NCI-H1694 (cell line): Measurements from ENCODE around the gene BPIFA1.

Experiments used
- DNase-seq: peaks from one replicate; lab custom pipeline; 2025; lab: John Stamatoyannopoulos, UW

BPIFA1 gene

DNA sequence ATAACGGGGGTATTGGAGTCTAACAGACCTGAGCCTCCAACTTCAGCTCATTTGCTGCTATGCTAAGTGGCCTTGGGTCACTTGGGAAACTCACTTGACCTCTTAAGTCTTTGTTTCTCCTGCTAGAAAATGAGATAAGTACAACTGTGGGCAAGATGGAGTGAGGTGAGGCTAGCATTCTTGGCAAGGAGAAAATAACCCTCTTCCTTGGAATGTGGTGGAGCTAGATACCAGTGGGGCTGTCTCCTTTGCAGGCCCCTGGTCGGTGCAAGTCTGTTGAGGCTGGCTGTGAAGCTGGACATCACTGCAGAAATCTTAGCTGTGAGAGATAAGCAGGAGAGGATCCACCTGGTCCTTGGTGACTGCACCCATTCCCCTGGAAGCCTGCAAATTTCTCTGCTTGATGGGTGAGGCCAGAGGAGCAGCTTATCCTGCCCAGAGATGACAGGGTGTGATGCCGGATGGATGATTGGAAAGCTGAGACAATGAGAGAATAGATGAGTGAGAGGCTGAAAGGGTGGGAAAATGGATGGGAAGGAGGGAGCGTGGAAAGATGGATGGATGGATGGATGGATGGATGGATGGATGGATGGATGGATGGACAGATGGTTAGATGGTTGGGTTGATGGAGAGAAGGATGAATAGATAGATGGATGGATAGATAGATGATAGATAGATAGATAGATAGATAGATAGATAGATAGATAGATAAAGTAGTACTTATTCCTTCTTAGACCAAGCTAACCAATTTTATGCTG, 4.4 kb downstream of the BPIFA1 start:
- DNase-seq: no peak

DNA sequence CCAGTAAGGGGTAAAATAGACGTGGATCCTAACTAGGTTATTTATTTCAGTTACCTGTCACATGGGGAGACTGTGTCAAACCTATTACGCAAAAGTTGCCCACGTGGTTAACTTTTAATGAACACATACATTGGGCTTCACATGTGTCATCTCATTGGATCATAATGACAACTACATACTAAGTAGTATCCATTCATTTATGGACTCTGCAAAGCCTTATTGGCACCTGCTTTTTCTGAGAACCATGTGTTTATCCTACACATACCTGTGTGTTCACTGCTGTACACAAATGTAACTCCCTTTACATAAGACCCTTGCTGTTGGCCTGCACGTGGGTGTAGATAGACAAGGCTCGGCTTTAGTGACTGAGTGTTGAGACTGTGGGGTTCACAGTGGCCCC, 5.1 kb downstream of the BPIFA1 start:
- DNase-seq: no peak

DNA sequence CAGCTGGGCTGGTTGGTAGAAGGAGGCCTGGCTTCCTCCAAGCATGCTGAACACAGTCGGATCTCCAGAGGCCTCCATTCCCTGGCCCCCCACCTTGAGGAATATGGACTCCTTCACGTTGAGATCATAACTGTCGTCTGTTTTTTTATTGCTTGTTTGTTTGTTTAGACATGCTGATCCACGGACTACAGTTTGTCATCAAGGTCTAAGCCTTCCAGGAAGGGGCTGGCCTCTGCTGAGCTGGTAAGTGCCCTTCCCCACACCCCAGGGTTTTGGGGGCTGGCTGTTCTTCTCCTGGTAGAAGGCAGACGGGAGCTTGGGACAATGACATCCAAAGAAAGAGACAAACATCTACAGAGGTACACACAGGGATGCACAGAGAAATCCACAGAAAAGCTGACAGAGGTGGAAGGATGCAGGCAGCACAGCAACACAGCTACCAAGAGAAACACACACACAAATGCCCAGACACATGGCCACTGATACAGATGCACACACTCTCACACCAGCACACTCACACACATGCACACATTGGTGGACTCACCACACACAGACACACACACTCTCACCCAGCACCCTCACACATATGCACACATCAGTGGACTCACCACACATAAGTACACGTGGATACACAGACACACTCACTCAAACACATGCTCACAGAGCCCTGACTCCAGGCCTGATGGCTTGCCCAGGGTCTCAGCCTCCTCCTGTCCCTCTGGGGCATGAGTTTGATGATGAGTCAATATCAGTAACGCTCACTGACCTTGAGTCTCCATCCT, 6.7 kb downstream of the BPIFA1 start:
- DNase-seq: no peak

DNA sequence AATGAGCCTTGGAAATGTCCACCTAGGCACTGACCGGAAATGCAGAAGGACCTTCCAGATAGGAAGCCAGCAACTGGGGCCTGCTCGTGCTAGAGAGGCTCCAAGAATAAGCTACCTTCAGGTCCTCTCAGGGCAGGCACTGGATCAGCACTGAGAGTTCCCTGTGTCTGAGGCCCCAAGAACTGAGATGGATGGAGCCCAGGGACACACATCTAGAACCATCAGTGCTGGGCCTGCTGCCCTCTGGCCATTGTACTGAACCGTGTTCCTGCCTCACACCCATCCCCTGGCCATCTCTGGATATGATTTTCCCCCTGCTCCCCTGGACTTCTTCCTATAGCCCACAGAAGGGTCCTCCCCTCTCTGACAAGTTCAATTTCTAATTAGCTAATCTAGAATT, 10.3 kb downstream of the BPIFA1 start:
- DNase-seq: no peak

DNA sequence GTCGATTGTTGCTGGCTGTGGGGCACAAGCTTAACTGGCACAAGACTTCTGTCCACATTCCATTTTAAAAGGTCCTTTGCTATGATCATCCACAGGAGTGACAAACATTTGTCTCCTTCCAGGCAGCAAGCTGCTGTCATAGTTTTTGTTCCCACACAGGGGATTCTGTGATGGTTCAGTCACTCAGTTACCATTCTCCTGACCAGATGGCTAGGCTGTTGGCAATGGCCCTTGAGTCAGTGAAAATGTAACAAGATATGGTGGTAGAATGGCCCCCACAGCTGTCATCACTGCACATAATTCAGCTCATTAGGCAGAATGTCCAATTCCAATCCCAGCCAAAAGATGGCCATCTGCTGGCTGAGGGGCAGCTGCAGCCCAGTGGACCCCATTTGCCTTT, 13.7 kb downstream of the BPIFA1 start:
- DNase-seq: peak; percentile 51

DNA sequence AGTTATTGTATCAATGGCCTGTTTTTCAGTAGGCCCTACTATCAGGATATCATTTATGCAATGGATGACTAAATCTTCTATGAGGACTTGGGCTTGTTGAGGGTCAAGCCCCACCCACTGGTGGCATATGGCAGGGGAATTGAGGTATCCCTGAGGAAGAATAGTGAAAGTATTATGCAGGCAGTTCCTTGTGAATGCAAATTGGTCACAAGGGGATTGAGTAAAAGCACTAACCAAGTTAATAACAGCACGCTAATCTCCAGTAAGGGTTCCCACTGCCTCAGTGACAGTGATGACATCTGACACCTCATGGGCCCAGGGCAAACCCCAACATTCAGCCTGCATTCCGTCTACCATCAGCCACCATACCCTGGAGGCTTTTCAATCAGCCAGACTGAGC, 14.9 kb downstream of the BPIFA1 start:
- peak; percentile 51 for DNase-seq

DNA sequence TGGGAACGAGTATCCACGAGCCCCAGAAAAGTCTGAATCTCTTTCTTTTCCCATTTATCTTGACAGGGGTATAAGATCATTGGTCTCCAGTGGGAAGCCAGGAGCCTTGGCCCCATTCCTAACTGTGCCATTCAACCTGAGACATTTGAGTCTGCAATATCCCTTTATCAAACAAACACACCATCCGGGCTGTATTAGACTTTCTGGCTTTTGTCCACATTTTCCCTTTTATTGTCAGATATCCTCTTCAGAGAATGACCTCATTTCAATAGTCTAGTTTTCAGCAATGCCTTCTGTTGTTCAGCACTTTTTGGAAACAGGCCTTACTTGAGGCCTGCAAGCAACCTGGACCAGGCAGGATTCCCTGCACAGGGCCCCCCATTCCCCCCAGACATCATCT, 15.7 kb downstream of the BPIFA1 start:
- DNase-seq: peak; percentile 24

DNA sequence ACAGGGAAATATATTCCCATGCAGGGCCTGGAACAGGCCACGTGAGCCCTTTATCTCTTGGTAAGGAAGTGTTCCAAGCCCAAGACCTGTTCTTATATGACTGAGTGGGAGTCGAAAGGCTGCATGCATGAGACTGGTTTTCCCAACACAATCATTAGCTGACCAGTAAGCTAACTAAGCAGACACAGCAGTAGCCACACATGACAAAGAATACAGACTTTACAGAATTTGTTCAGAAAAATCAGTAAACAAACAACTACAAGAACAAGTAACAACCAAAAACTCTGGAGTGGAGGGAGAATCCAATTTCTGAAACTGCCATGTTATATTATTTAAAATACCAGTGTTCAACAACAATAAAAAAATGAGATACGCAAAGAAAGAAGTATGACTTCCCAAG, 16.7 kb downstream of the BPIFA1 start:
- no peak for DNase-seq

DNA sequence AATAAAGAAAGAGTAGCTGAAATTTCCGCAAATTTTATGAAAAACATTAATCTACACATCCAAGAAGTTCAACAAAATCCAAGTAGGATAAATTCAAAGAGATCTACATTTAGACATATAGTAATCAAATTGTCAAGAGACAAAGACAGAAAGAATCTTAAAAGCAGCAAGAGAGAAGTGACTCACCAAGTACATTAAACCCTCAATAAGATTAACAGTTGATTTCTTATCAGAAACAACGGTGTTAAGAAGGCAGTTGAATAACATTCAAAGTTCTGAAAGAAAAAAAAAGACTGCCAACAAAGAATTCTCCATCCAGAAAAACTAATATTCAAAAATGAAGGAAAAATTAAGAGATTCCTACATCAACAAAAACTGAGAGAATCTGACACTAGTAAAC, 19.2 kb downstream of the BPIFA1 start:
- no peak for DNase-seq

DNA sequence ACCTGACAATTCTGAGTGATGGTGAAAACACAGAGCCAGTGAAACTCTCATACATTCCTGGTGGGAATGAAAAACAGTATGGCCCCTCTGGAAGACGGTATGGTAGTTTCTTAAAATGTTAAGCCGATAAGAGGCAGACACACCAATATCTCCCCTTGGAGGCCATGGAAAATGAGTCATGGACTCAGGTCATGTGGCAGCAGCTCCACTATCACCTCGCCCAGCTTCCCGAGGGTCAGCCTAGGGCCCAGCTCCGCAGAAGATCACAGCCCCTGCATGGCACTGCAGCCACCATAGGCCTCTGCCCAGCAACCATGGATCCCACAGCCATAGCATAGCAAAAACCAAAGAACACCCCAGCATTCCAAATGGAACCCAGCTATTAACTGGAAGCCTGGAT, 21.4 kb downstream of the BPIFA1 start:
- DNase-seq: no peak

DNA sequence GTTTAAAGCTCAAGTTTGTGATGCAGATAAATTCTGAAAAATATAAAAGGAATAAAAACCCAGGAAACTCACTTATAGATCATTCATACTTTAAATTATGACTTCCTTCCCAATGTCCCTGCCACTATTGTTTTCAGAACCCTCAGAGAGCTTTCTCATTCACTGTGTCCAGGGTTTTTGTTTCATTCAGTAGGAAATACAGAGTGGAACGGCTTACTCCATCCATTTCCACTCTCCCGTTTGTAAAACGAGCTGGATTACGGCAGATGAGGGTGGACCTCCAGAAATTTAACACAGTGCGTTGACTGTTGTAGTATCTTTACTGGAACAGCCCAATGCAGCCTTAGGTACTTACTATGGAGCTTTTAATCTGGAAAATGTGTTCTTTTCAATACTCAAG, 23.6 kb downstream of the BPIFA1 start:
- DNase-seq: no peak

DNA sequence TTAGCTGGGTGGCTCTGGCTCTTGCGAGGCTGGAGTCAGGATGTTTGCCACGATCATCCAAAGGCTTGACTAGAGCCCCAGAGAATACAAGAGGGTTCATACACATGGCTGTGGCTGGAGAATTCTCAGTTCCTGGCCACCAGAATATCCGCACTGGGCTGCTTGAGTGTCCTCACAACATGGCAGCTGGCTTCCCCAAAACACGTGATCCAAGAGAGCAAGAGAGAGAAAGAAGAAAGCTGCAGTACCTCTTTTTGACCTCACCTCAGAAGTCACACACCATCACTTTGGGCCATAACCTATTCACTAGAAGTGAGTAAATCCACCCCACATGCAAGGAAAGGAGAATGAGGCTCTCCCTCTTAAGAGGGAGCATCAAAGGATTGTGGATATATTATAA, 25.7 kb downstream of the BPIFA1 start:
- DNase-seq: peak; percentile 21

DNA sequence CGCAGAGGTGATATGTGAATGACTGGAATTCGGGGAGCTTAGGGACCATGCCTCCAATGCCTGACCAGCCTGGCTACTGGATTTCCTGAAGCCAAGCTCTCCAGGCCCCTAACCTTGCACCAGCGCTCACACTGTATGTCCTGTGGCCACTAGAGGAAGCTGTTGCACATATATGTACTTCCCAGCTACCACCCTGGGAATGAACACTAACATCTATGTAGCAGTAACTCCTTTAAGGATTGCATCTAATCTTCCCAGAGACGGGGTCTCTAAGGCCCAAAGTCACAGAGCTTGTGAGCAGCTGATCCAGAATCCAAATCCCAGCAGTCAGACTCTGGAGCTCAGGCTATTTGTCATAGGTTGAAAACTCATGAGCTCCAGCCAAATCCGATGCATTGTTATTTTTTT, 26.9 kb downstream of the BPIFA1 start:
- DNase-seq: peak; percentile 77

DNA sequence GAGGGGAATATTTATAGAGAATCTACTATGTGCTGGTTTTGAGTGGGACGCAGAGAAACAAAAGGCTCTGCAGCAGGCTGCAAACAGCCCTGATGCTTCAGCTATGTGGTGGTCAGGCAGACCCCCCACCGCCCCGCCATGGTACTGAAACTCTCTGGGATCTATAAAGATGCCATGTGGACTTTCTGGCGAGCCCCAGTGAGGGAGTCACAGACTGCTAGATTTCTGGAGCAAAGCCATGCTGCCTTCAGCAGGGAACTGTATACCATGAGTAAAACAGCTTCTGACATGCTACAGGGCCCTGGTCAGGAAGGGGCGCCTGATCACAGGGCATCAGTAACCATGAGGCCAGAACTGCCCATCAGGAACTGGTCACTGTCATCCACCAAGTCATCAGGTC, 28.0 kb downstream of the BPIFA1 start:
- DNase-seq: no peak

DNA sequence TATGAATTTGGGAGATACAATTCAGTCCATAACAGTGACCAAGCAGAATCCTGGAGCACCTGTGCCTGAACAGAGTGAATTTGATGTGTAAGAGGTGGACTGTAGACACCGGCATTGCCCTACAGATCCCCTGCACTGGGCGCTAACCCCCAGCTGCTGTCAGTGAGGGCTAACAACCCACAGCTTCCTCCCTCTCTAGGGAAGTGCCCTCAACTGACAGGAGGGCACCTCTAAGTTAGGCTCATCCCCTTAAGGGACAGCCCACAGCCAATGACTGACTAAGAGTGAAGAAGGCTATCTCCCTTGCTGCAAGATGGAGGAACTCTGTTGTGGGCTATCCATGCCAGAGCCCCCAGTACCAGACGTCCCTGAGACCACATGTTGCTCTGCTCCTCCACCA, 31.9 kb downstream of the BPIFA1 start:
- no peak for DNase-seq

DNA sequence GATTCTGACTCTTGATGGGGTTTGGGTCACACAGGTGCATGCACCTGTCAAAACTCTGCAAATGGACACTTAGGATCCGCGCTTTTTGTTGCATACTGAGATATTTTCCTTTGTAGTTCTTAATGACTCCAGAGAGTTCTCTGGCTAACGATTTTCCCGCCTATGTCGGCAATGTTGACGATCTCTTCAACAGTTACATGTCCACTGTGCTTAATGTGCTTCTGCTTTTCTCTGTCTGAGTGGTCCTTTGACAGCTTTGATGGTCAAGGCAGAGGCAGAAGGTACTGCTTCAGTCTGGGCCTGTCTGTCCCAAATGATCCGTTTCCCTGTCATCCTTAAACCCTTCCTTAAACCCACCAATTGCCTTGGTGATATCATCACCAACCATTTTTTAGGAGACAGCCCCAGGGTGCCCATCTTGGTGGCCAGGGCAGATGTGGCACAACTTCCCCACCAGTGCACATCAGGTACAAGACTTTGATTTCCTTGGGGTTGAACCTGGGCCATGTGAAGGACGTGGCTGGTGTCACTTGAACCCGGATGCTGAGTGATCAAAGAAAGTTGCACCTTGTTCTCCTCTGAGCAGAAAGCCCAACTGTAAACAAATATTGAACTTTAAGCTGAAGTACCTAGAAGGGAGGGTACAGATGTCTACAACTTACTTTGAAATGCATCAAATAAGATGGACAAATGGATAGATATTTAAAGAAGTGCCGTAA, 36.5 kb downstream of the BPIFA1 start:
- DNase-seq: no peak

DNA sequence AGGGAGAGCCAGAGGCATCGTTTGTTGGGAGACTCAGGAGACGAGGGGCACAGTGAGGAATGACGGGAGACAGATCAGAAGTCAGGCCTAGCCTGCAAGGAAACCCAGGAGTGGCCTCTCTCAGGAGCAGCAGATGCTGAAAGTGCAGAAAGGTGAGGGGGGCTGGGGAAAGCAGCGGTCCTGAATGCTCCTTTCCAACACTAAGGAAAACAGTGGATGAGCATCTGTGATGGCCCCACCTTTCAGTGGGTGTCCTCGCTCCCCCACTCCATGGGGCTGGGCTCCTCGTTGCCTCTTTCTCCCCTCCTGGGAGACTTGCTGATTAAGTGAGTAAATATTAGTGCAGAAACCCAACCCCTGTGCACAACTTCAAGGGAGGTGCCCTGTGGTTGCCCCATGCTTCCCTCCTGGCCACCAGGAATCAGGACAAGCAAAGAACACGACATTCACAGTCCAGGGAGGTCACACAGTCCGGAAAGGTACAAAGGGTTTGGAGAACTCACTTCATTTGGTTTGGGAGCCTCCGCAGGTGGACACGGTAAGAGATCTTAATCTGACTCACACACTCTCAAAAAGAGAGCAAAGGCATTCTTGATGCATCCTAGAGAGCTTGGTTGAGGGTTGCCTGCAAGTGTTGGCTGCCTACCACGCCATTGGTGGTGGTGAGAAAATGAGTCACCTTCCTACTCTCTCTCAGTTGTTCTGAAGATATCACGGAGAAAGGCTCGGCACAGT, 37.5 kb downstream of the BPIFA1 start:
- no peak for DNase-seq

DNA sequence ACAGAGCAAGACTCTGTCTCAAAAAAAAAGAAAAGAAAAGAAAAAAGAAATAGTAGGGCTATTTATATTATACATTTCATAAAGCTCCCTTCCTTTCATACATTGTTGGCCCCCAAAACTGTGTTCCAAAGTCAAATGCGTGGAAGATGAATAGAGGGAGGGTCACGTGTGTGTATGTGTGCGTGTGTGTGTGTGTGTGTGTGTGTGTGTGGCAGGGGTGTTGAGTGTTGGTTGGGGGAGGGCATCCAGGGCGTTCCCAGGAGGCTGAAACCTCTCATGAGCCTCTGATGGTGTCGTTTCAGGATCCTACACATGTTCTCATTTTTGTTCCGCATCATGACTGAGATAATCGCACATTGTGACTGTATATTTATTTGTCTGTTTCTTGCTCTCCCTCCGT, 39.4 kb downstream of the BPIFA1 start:
- no peak for DNase-seq

DNA sequence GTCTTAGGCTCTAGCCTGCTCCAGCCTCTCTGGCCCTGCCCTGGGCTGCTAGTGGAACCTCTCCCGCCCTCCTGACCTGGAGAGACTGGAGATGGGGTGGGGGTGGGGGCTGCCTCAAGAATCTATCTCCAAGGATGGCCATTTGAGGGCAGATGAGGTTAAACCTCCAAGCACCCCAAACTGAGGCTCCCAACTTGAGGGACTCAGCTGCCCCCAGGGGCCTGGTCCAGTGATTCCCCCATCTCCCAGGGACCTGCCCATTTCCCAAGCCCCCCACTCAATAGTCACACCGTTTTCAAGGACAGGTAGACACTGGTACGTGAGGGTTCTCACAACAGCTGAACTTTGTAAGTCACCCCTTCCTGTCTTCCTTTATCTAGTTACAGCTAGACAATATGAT, 40.1 kb downstream of the BPIFA1 start:
- DNase-seq: no peak

DNA sequence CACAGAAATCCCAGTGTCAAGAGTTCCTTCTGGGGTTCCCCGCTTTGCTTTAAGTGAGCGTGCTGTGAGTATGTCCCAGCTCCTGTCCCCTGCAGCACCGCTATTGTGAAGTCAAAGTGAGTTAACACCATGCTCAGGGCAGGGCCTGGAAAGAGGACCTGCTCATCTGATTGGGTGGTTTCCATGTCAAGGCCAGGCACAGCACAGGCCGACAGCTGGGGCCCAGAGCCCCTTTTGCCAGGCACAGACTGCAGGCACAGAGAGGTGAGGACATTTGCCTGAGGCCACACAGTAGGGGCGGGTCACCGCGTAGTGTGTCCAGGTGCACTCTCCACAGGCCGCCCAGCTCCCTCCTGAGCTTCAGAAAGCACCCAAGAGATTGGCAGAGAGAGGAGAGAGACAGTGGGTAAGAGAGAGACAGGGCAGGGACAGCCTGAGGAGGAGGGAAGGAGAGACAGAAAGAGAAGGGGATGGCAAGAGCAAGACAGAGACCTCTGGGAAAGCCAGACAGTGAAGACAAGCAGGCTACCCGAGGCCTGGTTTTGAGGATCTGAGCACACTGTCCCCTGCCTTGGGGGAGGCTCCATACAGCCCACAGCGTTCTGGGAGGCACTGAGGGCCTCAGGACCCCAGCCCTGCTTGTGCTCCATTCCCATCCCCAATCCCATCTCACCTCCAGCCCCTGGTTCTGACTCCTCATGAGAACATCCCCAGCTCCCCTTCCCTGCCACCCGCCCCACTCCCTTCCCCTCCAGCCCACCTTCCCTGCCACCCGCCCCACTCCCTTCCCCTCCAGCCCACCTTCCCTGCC, 40.7 kb downstream of the BPIFA1 start:
- DNase-seq: no peak
